Endothelial cell of umbilical vein (primary cell): ENCODE data around the gene KCNS1. TPM values are rescaled to one million over a fixed set of nuclear protein-coding genes. Genes with fewer than 3 reads are reported as not detected.

Source experiments
- BruUV-seq: library from RNA; stranded (reverse); fragments of 400-500 nt; replicated peaks from 2 replicates; lab custom pipeline; 2021; lab: Mats Ljungman, UMichigan
- CTCF ChIA-PET: fragments of 300-600, 350-600 bp; sonication (Branson Sonifier 250); formaldehyde crosslinking; loops from one replicate; lab custom pipeline; 2021; ENCODE audit warnings: antibody characterized with exemption, inconsistent platforms; lab: Charles Lee
- POLR2A ChIA-PET: fragments of 300-600, 350-600 bp; sonication (Branson Sonifier 250); formaldehyde crosslinking; loops from one replicate; lab custom pipeline; 2021; ENCODE audit warnings: antibody characterized with exemption, inconsistent platforms; lab: Charles Lee
- DNase-seq: peaks from one replicate; pipeline ENCODE4 v3.0.0-alpha.2; 2011; ENCODE audit warnings: low read depth, low spot score
- FAIRE-seq: peaks from 2 replicates; lab custom pipeline; 2011; peaks lifted over from hg19 to GRCh38; lab: Jason Lieb, UNC
- H2AFZ ChIP-seq: 2 replicates; pipeline ENCODE4 v1.6.0; 2012; ENCODE audit warnings: low read depth, low read length, control low read depth, inconsistent platforms
- H3K27ac ChIP-seq: 2 replicates; pipeline ENCODE4 v1.5.1; 2011; ENCODE audit warnings: low read depth, mild to moderate bottlenecking, control low read depth, low read length, moderate library complexity; ENCODE audit not compliant: insufficient read depth
- H3K27me3 ChIP-seq, 2 experiments: 2 replicates each; pipeline versions ENCODE4 v1.6.0 to v1.6.1; 2011; ENCODE audit warnings: low read length in 2 of 2, mixed read lengths in 1 of 2; ENCODE audit not compliant: control insufficient read depth in 2 of 2, insufficient read depth in 2 of 2
- H3K36me3 ChIP-seq, 2 experiments: 2 replicates in 1 of 2; 3 replicates in 1 of 2; pipeline ENCODE4 v1.5.1; 2011; ENCODE audit warnings: low read length in 2 of 2, mild to moderate bottlenecking in 1 of 2, moderate library complexity in 1 of 2; ENCODE audit not compliant: control insufficient read depth in 2 of 2, insufficient read depth in 2 of 2; ENCODE audit errors: extremely low read depth in 1 of 2
- H3K4me1 ChIP-seq: 3 replicates; pipeline ENCODE4 v1.5.1; 2011; ENCODE audit warnings: mild to moderate bottlenecking, low read length; ENCODE audit not compliant: control insufficient read depth, insufficient read depth; ENCODE audit errors: extremely low read depth
- H3K4me2 ChIP-seq: 2 replicates; pipeline ENCODE4 v1.6.1; 2011; ENCODE audit warnings: low read length, control low read depth, mixed read lengths; ENCODE audit not compliant: insufficient read depth
- H3K4me3 ChIP-seq, 3 experiments: fragments of 200-600 bp in 1 of 3; sonication (generic), shearing (Covaris generic) in 1 of 3; replicated peaks in 1 of 3; 2 replicates each; pipeline ENCODE4 v1.5.1; 2011 to 2016; ENCODE audit warnings: control low read depth in 3 of 3, low read length in 3 of 3, mild to moderate bottlenecking in 2 of 3, inconsistent platforms in 1 of 3, low read depth in 1 of 3, moderate library complexity in 1 of 3; ENCODE audit not compliant: insufficient read depth in 1 of 3
- H3K79me2 ChIP-seq: 2 replicates; pipeline ENCODE4 v1.6.0; 2012; ENCODE audit warnings: low read length, inconsistent platforms; ENCODE audit not compliant: control insufficient read depth, insufficient read depth
- H3K9ac ChIP-seq: replicated peaks from 2 replicates; pipeline ENCODE3; 2011; ENCODE audit warnings: low read length, control low read depth; ENCODE audit not compliant: insufficient read depth; ENCODE audit errors: extremely low read depth
- H3K9me1 ChIP-seq: replicated peaks from 3 replicates; pipeline ENCODE4 v1.6.0; 2011; ENCODE audit warnings: mild to moderate bottlenecking, low read length; ENCODE audit not compliant: control insufficient read depth, insufficient read depth; ENCODE audit errors: extremely low read depth
- H3K9me3 ChIP-seq: replicated peaks from 2 replicates; pipeline ENCODE4 v1.5.1; 2012; ENCODE audit warnings: low read length, inconsistent platforms; ENCODE audit not compliant: control insufficient read depth, insufficient read depth
- H4K20me1 ChIP-seq: replicated peaks from 2 replicates; pipeline ENCODE3; 2011; ENCODE audit warnings: mild to moderate bottlenecking, low read length; ENCODE audit not compliant: control insufficient read depth, insufficient read depth; ENCODE audit errors: extremely low read depth
- EZH2 ChIP-seq: IDR thresholded peaks from 2 replicates; pipeline ENCODE4 v1.6.1; 2012; ENCODE audit warnings: borderline replicate concordance, low read depth, mild to moderate bottlenecking, moderate library complexity, low read length, inconsistent platforms; ENCODE audit not compliant: severe bottlenecking
- FOS ChIP-seq: IDR thresholded peaks from 2 replicates; pipeline ENCODE4 v1.6.1; 2011; ENCODE audit warnings: mild to moderate bottlenecking, low read length, moderate library complexity, borderline replicate concordance; ENCODE audit not compliant: insufficient read depth
- JUN ChIP-seq: IDR thresholded peaks from 2 replicates; pipeline ENCODE4 v1.6.1; 2011; ENCODE audit warnings: borderline replicate concordance, low read depth; ENCODE audit not compliant: insufficient read length, insufficient read depth
- MYC ChIP-seq: IDR thresholded peaks from one replicate; pipeline ENCODE4 v1.6.1; 2011; ENCODE audit warnings: mild to moderate bottlenecking, low read depth, low read length
- POLR2AphosphoS5 ChIP-seq: IDR thresholded peaks from 2 replicates; pipeline ENCODE4 v1.6.1; 2012; ENCODE audit warnings: low read depth, mild to moderate bottlenecking, control low read depth, low read length, moderate library complexity; ENCODE audit not compliant: insufficient read depth
- dilution Hi-C: fragments of 300-500 bp; cut with MboI; formaldehyde crosslinking; loops from one replicate; pipeline ENCODE4 v1.15.0; 2019; ENCODE audit warnings: low sequenced_read_pairs; ENCODE audit not compliant: extremely low pct_ligation_motif_present
- intact Hi-C: fragments of 100-400 bp; cut with micrococcal nuclease; formaldehyde crosslinking; loops from one replicate; pipeline ENCODE4 v1.10.0; 2022
- polyA plus RNA-seq, 4 experiments: library from polyadenylated mRNA; depleted of rRNA in 3 of 4; stranded (reverse) in 3 of 4; unstranded in 1 of 4; fragments of >200 nt; gene quantifications; 2 replicates each; pipeline versions ENCODE4 v1.2.1 to v1.2.3, GENCODE V29; 2011 to 2012; ENCODE audit warnings: missing spikeins in 1 of 4
- total RNA-seq: library from RNA; stranded (reverse); gene quantifications from 2 replicates; pipeline ENCODE4 v1.2.3, GENCODE V29; 2021
- TF ChIP-seq, protein P1 (sequence below), 2 donors: IDR thresholded peaks; 1 replicate in 1 of 2; 2 replicates in 1 of 2; pipeline ENCODE4 v1.5.1; 2011; ENCODE audit warnings: low read length in 2 of 2, mild to moderate bottlenecking in 2 of 2, moderate library complexity in 2 of 2, control low read depth in 1 of 2, inconsistent platforms in 1 of 2, low read depth in 1 of 2; ENCODE audit not compliant: insufficient read depth in 1 of 2; ENCODE audit errors: extremely low read depth in 1 of 2

KCNS1 gene
- total and polyA plus RNA-seq, 2 donors (not counting 3 experiments of a cell fraction or from before 2014, with no cell fraction given), result 0.14 to 0.29 TPM

DNA sequence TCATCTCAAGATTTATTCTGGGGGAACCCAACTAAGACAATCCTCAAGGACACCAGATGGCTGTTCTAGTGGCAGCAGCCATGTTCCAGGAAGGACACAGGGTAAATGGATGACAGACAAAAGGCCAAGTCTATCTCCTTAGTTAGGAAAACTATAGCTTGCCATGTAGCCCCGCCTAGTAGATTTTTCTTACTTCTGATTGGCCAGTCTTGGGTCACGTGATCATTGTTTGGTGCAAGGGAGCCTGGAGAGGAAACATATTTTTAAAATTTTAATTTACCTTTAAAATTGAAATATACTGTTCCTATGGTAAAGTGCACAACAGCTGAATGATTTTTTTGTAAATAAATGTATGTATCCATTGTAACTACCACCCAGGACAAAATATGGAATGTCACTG lies 4.4 kb upstream of the KCNS1 start:
- H3K27me3 ChIP-seq, result peaks cover 0 to 2% of the 10 kb centered on the region in 2 experiments
- no peaks in the 10 kb centered on the region for H3K9me3 ChIP-seq
- intact Hi-C loops (no loop called here), dilution Hi-C loops (no loop called here)
- no peaks in the 10 kb centered on the region for H3K36me3 ChIP-seq
- H3K4me3 ChIP-seq, result no peak overlapping the region
- POLR2A ChIA-PET, result no interaction called here
- no peak overlapping the region for H3K27ac ChIP-seq
- H3K9me1 ChIP-seq, result no peaks in the 10 kb centered on the region
- no peak overlapping the region for H3K9ac ChIP-seq
- peaks cover 3% of the 10 kb centered on the region for H3K4me1 ChIP-seq
- H3K79me2 ChIP-seq, result no peaks in the 10 kb centered on the region
- H2AFZ ChIP-seq, result no peak overlapping the region
- no peaks in the 10 kb centered on the region for H4K20me1 ChIP-seq
- CTCF ChIA-PET, result interaction anchor here (0.8 to 9.5 kb wide), 6 partner anchors 8 to 185 kb away, joined by 3 to 187 read pairs (median 8); partner anchors contain the start of gene KCNS1
- no peak overlapping the region for H3K4me2 ChIP-seq
- no peak for TF ChIP-seq POLR2AphosphoS5
- TF ChIP-seq, protein P1, sequence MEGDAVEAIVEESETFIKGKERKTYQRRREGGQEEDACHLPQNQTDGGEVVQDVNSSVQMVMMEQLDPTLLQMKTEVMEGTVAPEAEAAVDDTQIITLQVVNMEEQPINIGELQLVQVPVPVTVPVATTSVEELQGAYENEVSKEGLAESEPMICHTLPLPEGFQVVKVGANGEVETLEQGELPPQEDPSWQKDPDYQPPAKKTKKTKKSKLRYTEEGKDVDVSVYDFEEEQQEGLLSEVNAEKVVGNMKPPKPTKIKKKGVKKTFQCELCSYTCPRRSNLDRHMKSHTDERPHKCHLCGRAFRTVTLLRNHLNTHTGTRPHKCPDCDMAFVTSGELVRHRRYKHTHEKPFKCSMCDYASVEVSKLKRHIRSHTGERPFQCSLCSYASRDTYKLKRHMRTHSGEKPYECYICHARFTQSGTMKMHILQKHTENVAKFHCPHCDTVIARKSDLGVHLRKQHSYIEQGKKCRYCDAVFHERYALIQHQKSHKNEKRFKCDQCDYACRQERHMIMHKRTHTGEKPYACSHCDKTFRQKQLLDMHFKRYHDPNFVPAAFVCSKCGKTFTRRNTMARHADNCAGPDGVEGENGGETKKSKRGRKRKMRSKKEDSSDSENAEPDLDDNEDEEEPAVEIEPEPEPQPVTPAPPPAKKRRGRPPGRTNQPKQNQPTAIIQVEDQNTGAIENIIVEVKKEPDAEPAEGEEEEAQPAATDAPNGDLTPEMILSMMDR (IDR thresholded peaks at IDR 0.05; ENCODE audit: extremely low read depth in 1 of 2, insufficient read depth in 1 of 2, low read depth in 1 of 2, low read length in 2 of 2), result no peak
- TF ChIP-seq MYC, result no peak
- no peak for TF ChIP-seq EZH2
- no peak for TF ChIP-seq JUN
- FAIRE-seq (no peak), DNase-seq (no peak)
- no TSS peak for BruUV-seq

DNA sequence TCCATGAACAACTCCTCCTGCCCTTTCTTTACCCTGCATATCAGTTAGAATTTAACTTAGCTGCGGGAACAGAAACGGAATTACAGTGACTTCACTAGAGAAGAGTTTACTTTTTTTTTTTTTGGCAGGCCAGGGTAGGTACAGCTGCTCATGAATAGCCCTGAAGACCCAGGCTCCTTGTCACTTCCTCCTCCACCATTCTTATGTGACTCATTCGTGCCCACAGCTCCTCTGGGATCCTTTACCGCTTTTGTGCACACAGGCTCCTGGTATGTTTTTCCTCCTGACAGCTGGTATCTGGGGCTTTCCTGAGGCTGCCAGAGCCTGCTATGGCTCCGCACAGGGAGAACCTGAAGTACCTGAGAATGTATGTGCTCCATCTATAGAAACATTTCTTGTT lies 3.9 kb upstream of the KCNS1 start:
- no TSS peak for BruUV-seq
- TF ChIP-seq, protein P1 (IDR thresholded peaks at IDR 0.05; ENCODE audit: extremely low read depth in 1 of 2, insufficient read depth in 1 of 2, low read depth in 1 of 2, low read length in 2 of 2), result no peak
- TF ChIP-seq FOS, result peak; percentile 50
- TF ChIP-seq EZH2, result no peak
- TF ChIP-seq JUN, result no peak
- Histone ChIP-seq H3K79me2 (no peaks in the 10 kb centered on the region), H3K4me1 (peaks cover 3% of the 10 kb centered on the region), H3K36me3 (no peaks in the 10 kb centered on the region), H3K27me3 (peaks cover 1 to 7% of the 10 kb centered on the region in 2 experiments), H3K9ac (no peak overlapping the region), H3K4me3 (no peak overlapping the region), H4K20me1 (no peaks in the 10 kb centered on the region), H3K27ac (no peak overlapping the region), H2AFZ (no peak overlapping the region), H3K9me3 (no peaks in the 10 kb centered on the region), H3K9me1 (no peaks in the 10 kb centered on the region), H3K4me2 (no peak overlapping the region)
- POLR2A ChIA-PET, result no interaction called here
- peak; percentile 41 for DNase-seq
- intact Hi-C loops (no loop called here), dilution Hi-C loops (no loop called here)
- CTCF ChIA-PET, result interaction anchor here (0.8 to 9.5 kb wide), 6 partner anchors 7 to 61 kb away, joined by 3 to 187 read pairs (median 6); partner anchors contain the start of gene KCNS1
- peak; percentile 79 for FAIRE-seq
